ENCODE data around the gene GOLGA6L25.
"Not testable (repeated sequence)": the region's sequence is repeated elsewhere in the genome, so short reads cannot be mapped to it uniquely, and the experiment has no call there.

GOLGA6L25 gene, protein sequence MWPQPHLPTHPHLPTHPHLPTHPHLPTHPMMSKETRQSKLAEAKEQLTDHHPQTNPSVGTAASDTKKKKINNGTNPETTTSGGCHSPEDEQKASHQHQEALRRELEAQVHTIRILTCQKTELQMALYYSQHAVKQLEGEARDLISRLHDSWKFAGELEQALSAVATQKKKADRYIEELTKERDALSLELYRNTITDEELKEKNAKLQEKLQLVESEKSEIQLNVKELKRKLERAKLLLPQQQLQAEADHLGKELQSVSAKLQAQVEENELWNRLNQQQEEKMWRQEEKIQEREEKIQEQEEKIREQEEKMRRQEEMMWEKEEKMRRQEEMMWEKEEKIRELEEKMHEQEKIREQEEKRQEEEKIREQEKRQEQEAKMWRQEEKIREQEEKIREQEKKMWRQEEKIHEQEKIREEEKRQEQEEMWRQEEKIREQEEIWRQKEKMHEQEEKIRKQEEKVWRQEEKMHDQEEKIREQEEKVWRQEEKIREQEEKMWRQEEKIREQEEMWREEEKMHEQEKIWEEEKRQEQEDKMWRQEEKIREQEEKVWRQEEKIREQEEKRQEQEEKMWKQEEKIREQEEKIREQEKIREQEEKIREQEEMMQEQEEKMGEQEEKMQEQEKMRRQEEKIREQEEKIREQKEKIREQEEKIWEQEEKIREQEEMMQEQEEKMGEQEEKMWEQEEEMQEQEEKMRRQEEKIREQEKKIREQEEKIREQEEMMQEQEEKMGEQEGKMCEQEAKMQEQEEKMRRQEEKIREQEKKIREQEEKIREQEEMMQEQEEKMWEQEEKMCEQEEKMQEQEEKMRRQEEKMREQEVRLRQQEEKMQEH

DNA sequence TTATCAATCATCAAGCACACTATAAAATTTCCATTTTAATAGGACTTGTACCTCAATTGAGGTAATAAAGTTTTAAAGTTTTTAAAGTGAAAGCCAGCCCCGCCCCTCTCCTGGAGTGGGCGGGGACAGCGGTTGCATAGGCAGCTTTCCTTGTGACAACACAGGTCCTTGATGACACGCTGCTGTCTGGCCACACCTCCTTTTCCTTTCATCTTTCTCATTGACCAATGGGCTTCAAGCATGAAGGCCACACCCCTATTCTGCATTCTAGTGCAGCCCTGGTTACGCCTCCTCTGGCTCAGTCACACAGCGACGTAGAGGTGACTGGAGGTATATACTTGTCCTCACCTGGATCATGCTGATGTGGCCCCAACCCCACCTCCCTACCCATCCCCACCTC is at the start of gene GOLGA6L25:
GOLGA6L25 (plus strand) TSS at position 301 of the 400 bp plus-strand sequence; CDS start at position 362, 61 bp downstream.
- H3K4me3 ChIP-seq (ENCODE audit: low read depth, low read length); DNase-seq (ENCODE audit: low read depth, low spot score); in situ Hi-C loops (cut with HindIII; ENCODE audit: low sequenced_read_pairs): not testable (repeated sequence)

DNA sequence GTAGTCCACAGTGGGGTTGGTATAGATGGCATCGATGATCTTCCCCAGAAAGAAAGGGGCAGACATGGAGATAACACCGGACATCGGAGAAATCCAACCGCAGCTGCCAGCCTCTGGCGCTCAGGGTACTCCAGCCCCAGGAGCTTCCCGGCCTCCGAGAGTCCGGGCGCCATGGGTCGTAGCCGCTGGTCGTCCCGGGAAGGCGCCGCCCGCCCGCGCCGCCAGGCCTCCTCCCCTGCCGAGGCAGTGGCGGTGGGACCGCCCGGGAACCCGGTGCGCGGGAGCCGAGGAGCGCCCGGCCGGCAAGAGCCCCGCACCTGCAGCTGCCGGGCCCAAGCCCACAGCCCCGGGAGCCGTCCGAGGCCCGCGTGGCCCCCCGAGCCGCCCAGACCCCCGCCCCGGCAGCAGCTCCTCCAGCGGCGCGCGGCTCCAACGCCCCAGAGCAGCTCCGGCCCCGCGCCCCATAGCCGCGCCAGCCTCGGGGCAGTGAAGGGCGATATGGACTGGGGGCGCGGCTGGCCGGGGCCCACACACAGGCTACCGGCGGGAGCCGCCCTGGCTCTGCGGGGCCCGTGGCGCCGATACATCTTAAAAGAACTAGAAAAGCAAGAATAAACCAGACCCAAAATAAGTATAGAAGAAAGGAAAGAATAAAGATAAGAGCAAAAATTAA is 45.0 kb upstream of the GOLGA6L25 start:
- in situ Hi-C loops (cut with HindIII; ENCODE audit: low sequenced_read_pairs); H3K4me3 ChIP-seq (ENCODE audit: low read depth, low read length); DNase-seq (ENCODE audit: low read depth, low spot score): not testable (repeated sequence)

DNA sequence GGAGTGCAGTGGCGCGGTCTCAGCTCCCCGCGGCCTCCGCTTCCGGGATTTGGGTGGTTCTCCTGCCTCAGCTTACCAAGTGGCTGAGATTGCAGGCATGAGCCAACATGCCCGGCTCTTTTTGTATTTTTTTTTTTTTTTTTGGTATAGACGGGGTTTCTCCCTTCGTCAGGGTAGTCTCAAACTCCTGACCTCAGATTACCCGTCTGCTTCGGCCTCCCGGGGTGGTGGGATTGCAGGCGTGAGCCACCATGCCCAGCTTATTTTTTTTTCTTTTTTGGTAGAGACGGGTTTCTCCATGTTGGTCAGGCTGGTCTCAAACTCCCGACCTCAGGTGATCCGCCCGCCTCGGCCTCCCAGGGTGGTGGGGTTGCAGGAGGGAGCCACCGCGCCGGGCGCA is 39.2 kb upstream of the GOLGA6L25 start:
- H3K4me3 ChIP-seq (ENCODE audit: low read depth, low read length); in situ Hi-C loops (cut with HindIII; ENCODE audit: low sequenced_read_pairs); DNase-seq (ENCODE audit: low read depth, low spot score): not testable (repeated sequence)

DNA sequence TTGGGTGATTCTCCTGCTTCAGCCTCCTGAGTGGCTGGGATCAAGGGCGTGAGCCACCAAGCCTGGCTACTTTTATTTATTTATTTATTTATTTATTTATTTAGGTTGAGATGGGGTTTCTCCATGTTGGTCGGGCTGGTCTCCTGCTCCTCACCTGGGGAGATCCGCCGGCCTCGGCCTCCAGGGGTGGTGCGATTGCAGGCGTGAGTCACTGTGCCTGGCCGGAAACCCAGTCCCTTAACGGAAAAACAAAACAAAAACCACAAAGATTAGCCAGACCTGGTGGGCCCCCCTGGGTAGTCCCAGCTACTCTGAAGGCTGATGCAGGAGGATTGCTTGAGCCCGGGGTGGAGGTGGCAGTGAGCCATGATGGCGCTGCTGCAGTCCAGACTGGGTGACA is 38.2 kb upstream of the GOLGA6L25 start:
- H3K4me3 ChIP-seq (ENCODE audit: low read depth, low read length); in situ Hi-C loops (cut with HindIII; ENCODE audit: low sequenced_read_pairs); DNase-seq (ENCODE audit: low read depth, low spot score): not testable (repeated sequence)

DNA sequence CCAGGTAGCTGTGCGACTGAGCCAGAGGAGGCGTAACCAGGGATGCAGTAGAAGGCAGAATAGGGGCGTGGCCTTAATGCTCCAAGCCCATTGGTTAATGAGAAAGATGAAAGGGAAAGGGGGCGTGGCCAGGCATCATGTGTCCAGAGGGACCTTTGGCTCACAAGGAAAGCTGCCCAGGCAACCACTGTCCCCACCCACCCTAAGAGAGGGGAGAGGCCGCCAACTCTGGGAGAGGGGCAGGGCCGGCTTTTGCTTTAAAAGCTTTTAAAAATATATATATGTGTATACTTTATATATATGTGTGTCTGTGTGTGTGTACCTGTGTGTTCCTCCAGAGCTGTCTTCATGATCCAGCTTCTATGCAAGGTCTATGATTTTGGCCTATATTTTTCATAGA is 20.4 kb upstream of the GOLGA6L25 start, which contains the start of gene GOLGA8G:
GOLGA8G (minus strand) TSS at position 18 of the 400 bp plus-strand sequence. CDS start 62 bp downstream, outside the sequence.
- H3K4me3 ChIP-seq (ENCODE audit: low read depth, low read length); DNase-seq (ENCODE audit: low read depth, low spot score); in situ Hi-C loops (cut with HindIII; ENCODE audit: low sequenced_read_pairs): not testable (repeated sequence)

DNA sequence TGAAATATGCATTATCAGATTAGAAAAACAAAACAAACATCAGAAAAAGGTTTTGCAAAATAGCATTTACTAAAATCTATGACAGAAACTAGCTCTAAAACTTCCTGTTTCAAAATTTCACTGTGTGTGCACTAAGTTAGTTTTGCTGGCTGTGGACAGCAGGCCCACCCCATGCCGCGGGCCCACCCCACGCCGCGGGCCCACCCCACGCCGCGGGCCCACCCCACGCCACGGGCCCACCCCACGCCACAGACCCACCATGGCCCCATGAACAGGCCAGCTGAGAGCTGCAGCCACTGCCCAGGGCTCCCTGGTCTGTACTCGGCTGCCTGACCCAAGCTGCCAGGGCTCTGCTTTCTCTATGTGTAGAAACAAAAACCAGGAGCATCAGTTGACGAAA is 20.0 kb downstream of the GOLGA6L25 start:
- in situ Hi-C loops (cut with HindIII; ENCODE audit: low sequenced_read_pairs); H3K4me3 ChIP-seq (ENCODE audit: low read depth, low read length); DNase-seq (ENCODE audit: low read depth, low spot score): not testable (repeated sequence)

DNA sequence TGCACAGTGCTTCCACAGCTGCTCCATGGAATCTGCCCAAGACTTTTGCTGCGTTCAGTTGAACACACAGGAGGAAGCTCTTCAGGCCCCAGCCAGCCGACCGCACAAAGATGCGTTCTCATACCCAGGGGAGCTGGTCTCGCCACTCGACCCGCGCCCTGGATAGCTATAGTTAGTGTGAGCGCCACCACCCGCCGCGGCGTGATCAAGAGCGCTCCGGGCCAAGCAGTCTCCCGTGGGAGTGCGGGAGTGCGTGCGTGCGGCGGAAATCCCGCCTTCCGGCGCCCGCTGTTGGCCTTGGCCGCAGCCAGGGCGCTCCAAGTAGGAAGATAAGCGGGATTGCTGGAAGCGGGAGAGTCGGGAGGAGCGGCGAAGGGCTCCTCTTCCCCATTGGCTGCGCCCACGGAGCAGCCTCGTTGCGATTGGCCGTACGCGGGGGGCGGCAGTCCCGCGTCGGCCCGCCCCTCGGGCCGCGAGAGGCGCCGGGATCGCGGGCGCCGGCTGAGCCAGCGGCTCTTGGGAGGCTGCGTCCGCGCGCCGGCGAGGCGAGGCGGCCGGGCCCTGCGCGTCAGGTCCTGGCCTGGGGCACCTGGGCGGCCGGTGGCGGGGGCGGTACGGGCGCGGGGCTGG is 35.7 kb downstream of the GOLGA6L25 start:
- DNase-seq (ENCODE audit: low read depth, low spot score); in situ Hi-C loops (cut with HindIII; ENCODE audit: low sequenced_read_pairs): not testable (repeated sequence)

DNA sequence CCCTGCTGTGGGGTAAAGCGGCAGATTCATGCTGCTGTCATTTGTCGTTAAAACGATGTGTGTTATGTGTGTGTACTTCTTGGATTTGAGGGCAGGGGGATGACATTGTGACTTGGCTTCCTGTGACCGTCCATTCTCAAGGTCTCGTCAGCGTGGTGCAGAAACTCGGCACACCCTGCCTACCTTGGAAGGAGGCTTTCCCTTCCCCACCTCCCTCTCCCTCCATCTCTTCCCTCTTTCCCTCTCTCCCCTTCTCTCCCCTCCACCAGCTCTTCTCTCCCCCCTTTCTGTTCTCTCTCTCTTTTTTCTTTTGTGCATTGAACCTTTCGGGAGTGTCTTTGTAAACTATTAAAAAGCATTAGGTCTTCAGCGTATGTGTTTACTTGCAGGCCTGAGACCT is 36.4 kb downstream of the GOLGA6L25 start:
- DNase-seq (ENCODE audit: low read depth, low spot score); in situ Hi-C loops (cut with HindIII; ENCODE audit: low sequenced_read_pairs): not testable (repeated sequence)
- H3K4me3 ChIP-seq (ENCODE audit: low read depth, low read length) = peak overlapping the region; percentile 42

More for the DNA sequence above, 35.7 kb downstream of the GOLGA6L25 start:
- not testable (repeated sequence) for H3K4me3 ChIP-seq (ENCODE audit: low read depth, low read length)

DNA sequence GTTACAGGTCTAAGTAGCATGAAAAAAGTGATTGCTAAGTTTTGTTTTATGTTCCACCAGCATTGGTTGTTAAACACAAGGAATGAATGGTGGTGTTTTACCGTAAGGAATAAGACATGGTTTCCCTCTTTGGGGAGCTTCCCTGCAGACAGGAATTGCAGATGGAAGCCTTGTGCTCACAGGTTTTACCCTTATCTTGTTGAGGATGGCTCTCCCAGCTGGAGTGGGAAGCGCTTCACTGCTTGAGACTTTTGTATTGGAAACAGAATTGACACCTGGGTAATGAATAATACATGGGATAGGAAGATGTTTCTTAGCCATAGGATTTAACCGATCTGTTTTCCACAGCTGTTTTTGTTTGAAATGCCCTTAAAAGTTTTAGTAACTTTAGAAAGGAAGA is 39.0 kb downstream of the GOLGA6L25 start:
- DNase-seq (ENCODE audit: low read depth, low spot score); in situ Hi-C loops (cut with HindIII; ENCODE audit: low sequenced_read_pairs); H3K4me3 ChIP-seq (ENCODE audit: low read depth, low read length): not testable (repeated sequence)

DNA sequence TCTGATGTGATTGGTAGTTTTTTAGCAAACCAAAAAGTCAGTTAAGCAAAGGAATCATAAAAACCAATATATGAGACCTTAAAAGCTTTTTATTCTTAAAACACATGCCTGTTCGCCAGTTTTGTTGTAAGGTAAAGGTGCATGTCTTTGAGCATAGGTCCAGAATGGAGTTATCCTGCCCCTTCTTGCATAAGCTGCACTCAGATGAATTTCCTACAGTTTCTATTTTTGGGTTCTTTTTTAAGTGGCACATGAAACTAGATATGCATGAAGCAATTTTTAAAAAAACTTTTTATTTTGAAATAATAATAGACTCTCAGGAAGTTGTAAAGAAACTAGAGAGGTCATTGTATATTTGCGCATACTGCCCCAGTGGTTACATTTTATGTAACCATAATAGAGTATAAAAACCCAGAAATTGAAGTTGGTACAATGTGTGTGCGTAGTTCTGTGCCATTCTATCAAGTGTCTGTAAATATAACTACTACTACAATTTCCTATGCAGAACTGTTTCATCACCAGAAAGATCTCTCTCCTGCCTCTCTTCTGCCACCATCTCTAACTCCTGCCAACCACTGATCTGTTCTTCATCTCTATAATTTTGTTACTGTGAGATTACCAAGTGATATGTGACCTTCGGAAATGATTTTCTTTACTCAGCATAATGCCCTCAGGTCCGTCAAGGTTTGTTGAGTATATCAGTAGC is 40.2 kb downstream of the GOLGA6L25 start:
- H3K4me3 ChIP-seq (ENCODE audit: low read depth, low read length); DNase-seq (ENCODE audit: low read depth, low spot score); in situ Hi-C loops (cut with HindIII; ENCODE audit: low sequenced_read_pairs): not testable (repeated sequence)

DNA sequence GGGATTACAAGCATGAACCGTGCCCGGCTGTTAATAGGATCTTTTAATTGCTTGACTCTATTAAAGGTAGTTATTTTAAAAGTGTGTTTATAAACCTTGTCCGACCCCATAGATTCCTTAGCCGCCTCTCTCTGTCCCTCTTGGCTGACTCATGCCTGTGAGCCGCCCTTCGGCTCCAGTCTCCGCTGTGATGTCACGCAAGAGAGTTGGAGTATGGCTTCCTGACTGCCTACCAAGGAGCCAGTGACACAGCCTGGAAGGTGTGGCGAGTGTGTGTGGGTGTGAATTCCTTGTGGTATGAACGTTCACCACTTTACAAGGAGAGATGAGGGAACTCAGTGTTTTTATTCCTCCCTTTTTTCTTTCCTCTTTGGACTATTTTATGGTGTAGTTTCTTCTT is 44.1 kb downstream of the GOLGA6L25 start:
- DNase-seq (ENCODE audit: low read depth, low spot score); in situ Hi-C loops (cut with HindIII; ENCODE audit: low sequenced_read_pairs): not testable (repeated sequence)

DNA sequence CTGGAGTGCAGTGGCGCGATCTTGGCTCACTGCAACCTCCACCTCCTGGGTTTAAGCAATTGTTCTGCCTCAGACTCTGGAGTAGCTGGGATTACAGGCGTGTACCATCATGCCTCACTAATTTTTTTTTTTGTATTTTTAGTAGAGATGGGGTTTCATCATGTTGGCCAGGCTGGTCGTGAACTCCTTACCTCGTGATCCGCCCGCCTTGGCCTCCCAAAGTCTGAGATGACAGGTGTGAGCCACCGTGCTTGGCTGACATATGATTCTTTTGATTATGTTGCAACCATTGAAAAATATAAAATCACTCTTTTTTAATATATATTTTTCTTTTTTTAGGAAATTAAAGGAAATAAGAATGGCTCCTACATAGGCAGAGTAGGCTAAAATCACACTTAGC is 44.8 kb downstream of the GOLGA6L25 start:
- DNase-seq (ENCODE audit: low read depth, low spot score); H3K4me3 ChIP-seq (ENCODE audit: low read depth, low read length); in situ Hi-C loops (cut with HindIII; ENCODE audit: low sequenced_read_pairs): not testable (repeated sequence)

More for the DNA sequence above, 44.1 kb downstream of the GOLGA6L25 start:
- H3K4me3 ChIP-seq (ENCODE audit: low read depth, low read length) = not testable (repeated sequence)

DNA sequence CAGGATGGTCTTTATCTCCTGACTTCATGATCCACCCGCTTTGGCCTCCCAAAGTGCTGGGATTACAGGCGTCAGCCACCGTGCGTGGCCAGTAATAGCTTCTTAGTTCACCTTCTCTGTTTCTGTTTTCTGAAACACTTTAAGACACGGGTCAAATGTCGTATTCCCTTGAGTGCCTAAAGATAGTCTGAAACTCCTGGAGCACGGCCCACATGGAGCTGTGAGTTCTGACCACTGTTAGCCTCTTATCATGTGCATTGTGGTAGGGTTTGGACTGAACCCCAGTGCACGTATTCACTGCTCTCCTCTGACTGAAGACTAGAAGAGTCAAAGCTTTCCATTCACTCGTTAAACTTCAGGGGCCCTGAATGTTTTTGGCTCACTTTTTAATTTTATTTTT is 48.8 kb downstream of the GOLGA6L25 start:
- DNase-seq (ENCODE audit: low read depth, low spot score); in situ Hi-C loops (cut with HindIII; ENCODE audit: low sequenced_read_pairs); H3K4me3 ChIP-seq (ENCODE audit: low read depth, low read length): not testable (repeated sequence)

Measured in astrocyte of the spinal cord (primary cell).